Esophagus muscularis mucosa (tissue), 4 donors: ENCODE results near the gene ZC3H18. TPM values are rescaled to one million over a fixed set of nuclear protein-coding genes. Genes with fewer than 3 reads are reported as not detected.

Experiments used
- DNase-seq: peaks from one replicate; pipeline ENCODE4 v3.0.0-alpha.2; 2017; ENCODE audit errors: extremely low spot score
- H3K27ac ChIP-seq, 4 donors: fragments of 200-600 bp; sonication (generic); replicated peaks in 1 of 4; 1 replicate in 3 of 4; 2 replicates in 1 of 4; pipeline ENCODE4 v1.5.1; 2016 to 2019; ENCODE audit warnings: mild to moderate bottlenecking in 1 of 4
- H3K27me3 ChIP-seq, 4 donors: fragments of 200-600 bp; sonication (generic); one replicate each; pipeline versions ENCODE4 v1.5.1 to v1.6.0; 2016 to 2019
- H3K36me3 ChIP-seq, 4 donors: fragments of 200-600 bp; sonication (generic); one replicate each; pipeline ENCODE4 v1.5.1; 2016 to 2019
- H3K4me1 ChIP-seq, 4 donors: fragments of 200-600 bp; sonication (generic); one replicate each; pipeline ENCODE4 v1.5.1; 2016 to 2019
- H3K4me3 ChIP-seq, 4 donors: fragments of 200-600 bp; sonication (generic); 1 replicate in 2 of 4; 2 replicates in 2 of 4; pipeline ENCODE4 v1.5.1; 2016 to 2019; ENCODE audit warnings: mild to moderate bottlenecking in 4 of 4, moderate library complexity in 1 of 4
- H3K9me3 ChIP-seq, 4 donors: fragments of 200-600 bp; sonication (generic); 1 replicate in 3 of 4; 2 replicates in 1 of 4; pipeline ENCODE4 v1.5.1; 2016 to 2019
- CTCF ChIP-seq, 3 experiments: fragments of 200-600 bp in 2 of 3; fragments of 450-650 bp in 1 of 3; sonication (generic) in 2 of 3; IDR thresholded peaks; one replicate each; pipeline ENCODE4 v1.5.1; 2017 to 2019; ENCODE audit warnings: antibody characterized with exemption in 3 of 3, mild to moderate bottlenecking in 2 of 3, moderate library complexity in 1 of 3
- EP300 ChIP-seq: sonication (generic); formaldehyde crosslinking; IDR thresholded peaks from one replicate; pipeline ENCODE4 v1.6.1; 2017; ENCODE audit warnings: antibody characterized with exemption
- POLR2A ChIP-seq: fragments of 450-650 bp; IDR thresholded peaks from one replicate; pipeline ENCODE4 v1.6.1; 2017; ENCODE audit warnings: antibody characterized with exemption, moderate library complexity, mild to moderate bottlenecking, low read depth
- POLR2AphosphoS5 ChIP-seq, 2 donors: sonication (generic); formaldehyde crosslinking; IDR thresholded peaks; one replicate each; pipeline ENCODE4 v1.6.1; 2017; ENCODE audit warnings: antibody characterized with exemption in 2 of 2
- WGBS: methylation state at CpG from one replicate; pipeline ENCODE4 v1.1.5; 2018; 5-methylcytosine and 5-hydroxymethylcytosine counted together
- intact Hi-C: fragments of 100-400 bp; cut with DNase I; formaldehyde crosslinking; loops from one replicate; pipeline ENCODE4 v1.15.1; 2023
- total RNA-seq, 4 donors: library from RNA; depleted of rRNA; stranded (reverse); fragments of >200 nt; gene quantifications; one replicate each; pipeline versions ENCODE4 v1.1.0 to v1.2.1, GENCODE V29; 2016

Gene ZC3H18
- total RNA-seq, 4 donors from 2014 or later = 15.9 to 29.1 (median 26.6) TPM

- Histone ChIP-seq H3K36me3 (peaks cover 5 to 63% (median 51%) of the 10 kb centered on the region in 4 donors), H3K27me3 (peaks cover 0 to 28% (median 0%) of the 10 kb centered on the region in 4 donors), H3K27ac (no peak overlapping the region), H3K4me3 (no peak overlapping the region), H3K4me1 (peaks cover 15 to 30% (median 26%) of the 10 kb centered on the region in 4 donors), H3K9me3 (no peaks in the 10 kb centered on the region)
- intact Hi-C loops = no loop called here
- no peak for TF ChIP-seq POLR2A
- TF ChIP-seq POLR2AphosphoS5 (IDR thresholded peaks at IDR 0.05) = no peak
- no peak for TF ChIP-seq EP300
- TF ChIP-seq CTCF (IDR thresholded peaks at IDR 0.05) = no peak
- WGBS = 85% methylated on average over 32 of the region's 32 CpGs
- DNase-seq = no peak
These were observed 83.6 kb downstream of the ZC3H18 start for GRCh38 chr16:88653596-88654362.

- peaks cover 5 to 68% (median 51%) of the 10 kb centered on the region in 4 donors for H3K36me3 ChIP-seq
- no peak for DNase-seq
- peaks cover 15 to 26% (median 24%) of the 10 kb centered on the region in 4 donors for H3K4me1 ChIP-seq
- TF ChIP-seq POLR2AphosphoS5 (IDR thresholded peaks at IDR 0.05) (no peak), POLR2A (no peak), EP300 (no peak), CTCF (IDR thresholded peaks at IDR 0.05) (no peak)
- intact Hi-C loops = no loop called here
- 86% methylated on average over 11 of the region's 28 CpGs for WGBS
- no peaks in the 10 kb centered on the region for H3K9me3 ChIP-seq
- H3K27me3 ChIP-seq = peaks cover 0 to 28% (median 0%) of the 10 kb centered on the region in 4 donors
- H3K27ac ChIP-seq = no peak overlapping the region
- no peak overlapping the region for H3K4me3 ChIP-seq
These were observed 84.3 kb downstream of the ZC3H18 start for GRCh38 chr16:88654363-88655052.

- H3K27me3 ChIP-seq = peaks cover 0 to 28% (median 0%) of the 10 kb centered on the region in 4 donors
- no peak overlapping the region for H3K27ac ChIP-seq
- no peak for DNase-seq
- no peak for TF ChIP-seq EP300
- TF ChIP-seq POLR2A = no peak
- no peak for TF ChIP-seq CTCF (IDR thresholded peaks at IDR 0.05)
- TF ChIP-seq POLR2AphosphoS5 (IDR thresholded peaks at IDR 0.05) = no peak
- peaks cover 5 to 68% (median 51%) of the 10 kb centered on the region in 4 donors for H3K36me3 ChIP-seq
- peaks cover 9 to 20% (median 18%) of the 10 kb centered on the region in 4 donors for H3K4me1 ChIP-seq
- intact Hi-C loops = no loop called here
- no peak overlapping the region for H3K4me3 ChIP-seq
- no peaks in the 10 kb centered on the region for H3K9me3 ChIP-seq
- WGBS = 94% methylated on average over 40 of the region's 50 CpGs
These were observed 85.0 kb downstream of the ZC3H18 start for GRCh38 chr16:88655053-88655732.

GRCh38 chr16:88655733-88656281 lies 85.6 kb downstream of the ZC3H18 start:
- H3K36me3 ChIP-seq = peaks cover 5 to 68% (median 51%) of the 10 kb centered on the region in 4 donors
- H3K4me1 ChIP-seq = peaks cover 8 to 13% (median 12%) of the 10 kb centered on the region in 4 donors
- H3K4me3 ChIP-seq = no peak overlapping the region
- H3K27ac ChIP-seq = no peak overlapping the region
- TF ChIP-seq EP300 (no peak), POLR2A (no peak), CTCF (IDR thresholded peaks at IDR 0.05) (no peak), POLR2AphosphoS5 (IDR thresholded peaks at IDR 0.05) (no peak)
- peaks cover 0 to 23% (median 0%) of the 10 kb centered on the region in 4 donors for H3K27me3 ChIP-seq
- H3K9me3 ChIP-seq = no peaks in the 10 kb centered on the region
- intact Hi-C loops = no loop called here
- WGBS = 96% methylated on average over 13 of the region's 29 CpGs
- DNase-seq = no peak
